GM18870 (cell line): ENCODE measurements around the gene COMMD1.
"Not testable (repeated sequence)": the region's sequence is repeated elsewhere in the genome, so short reads cannot be mapped to it uniquely, and the experiment has no call there.

Source experiments
- ATAC-seq: cut with Tn5 transposase; IDR thresholded peaks from one replicate; pipeline ENCODE4 v1.9.1; 2021; ENCODE audit warnings: moderate library complexity; ENCODE audit not compliant: unreplicated experiment

The COMMD1 gene

GRCh38 chr2:62065243-62065642 lies 159.8 kb downstream of the COMMD1 start:
- no peak for ATAC-seq

GRCh38 chr2:62071126-62071598 lies 165.7 kb downstream of the COMMD1 start:
- no peak for ATAC-seq

GRCh38 chr2:62071760-62072680 lies 166.5 kb downstream of the COMMD1 start:
- ATAC-seq: no peak

- no peak for ATAC-seq
These were observed 168.8 kb downstream of the COMMD1 start for GRCh38 chr2:62074233-62074632.

GRCh38 chr2:62076980-62077638 lies 171.6 kb downstream of the COMMD1 start:
- ATAC-seq: no peak

GRCh38 chr2:62084801-62085200 lies 179.3 kb downstream of the COMMD1 start:
- ATAC-seq: no peak

GRCh38 chr2:62089658-62090057 lies 184.2 kb downstream of the COMMD1 start:
- ATAC-seq: no peak

GRCh38 chr2:62091471-62091870 lies 186.0 kb downstream of the COMMD1 start:
- no peak for ATAC-seq

GRCh38 chr2:62099050-62099449 lies 193.6 kb downstream of the COMMD1 start:
- no peak for ATAC-seq

GRCh38 chr2:62099523-62100175 lies 194.2 kb downstream of the COMMD1 start:
- peak; percentile 86 for ATAC-seq

- no peak for ATAC-seq
These were observed 196.4 kb downstream of the COMMD1 start for GRCh38 chr2:62101886-62102285.

GRCh38 chr2:62102402-62102920 lies 197.0 kb downstream of the COMMD1 start:
- no peak for ATAC-seq

- no peak for ATAC-seq
These were observed 204.1 kb downstream of the COMMD1 start for GRCh38 chr2:62109554-62109953.

- no peak for ATAC-seq
These were observed 205.0 kb downstream of the COMMD1 start for GRCh38 chr2:62110415-62111025.

- ATAC-seq: no peak
These were observed 206.7 kb downstream of the COMMD1 start for GRCh38 chr2:62112179-62112578.

GRCh38 chr2:62114564-62114963 lies 209.1 kb downstream of the COMMD1 start:
- no peak for ATAC-seq

GRCh38 chr2:62116983-62117382 lies 211.5 kb downstream of the COMMD1 start:
- no peak for ATAC-seq

- no peak for ATAC-seq
These were observed 212.7 kb downstream of the COMMD1 start for GRCh38 chr2:62118160-62118559.

GRCh38 chr2:62119311-62119974 lies 214.0 kb downstream of the COMMD1 start:
- ATAC-seq: no peak

GRCh38 chr2:62126239-62126638 lies 220.8 kb downstream of the COMMD1 start:
- ATAC-seq: not testable (repeated sequence)
